PC-9 (cell line): ENCODE data around the gene HLA-DQB2.

Source experiments
- EZH2 ChIP-seq: fragments of 200-600 bp; sonication (generic); IDR thresholded peaks from 2 replicates; pipeline ENCODE4 v1.8.0; 2017; ENCODE audit warnings: antibody characterized with exemption, low read depth
- TF ChIP-seq, protein P1 (sequence below): fragments of 200-600 bp; sonication (generic); conservative IDR thresholded peaks from 2 replicates; pipeline ENCODE4 v1.6.1; 2017; ENCODE audit warnings: mixed run types, antibody characterized with exemption, mild to moderate bottlenecking, moderate library complexity

DNA sequence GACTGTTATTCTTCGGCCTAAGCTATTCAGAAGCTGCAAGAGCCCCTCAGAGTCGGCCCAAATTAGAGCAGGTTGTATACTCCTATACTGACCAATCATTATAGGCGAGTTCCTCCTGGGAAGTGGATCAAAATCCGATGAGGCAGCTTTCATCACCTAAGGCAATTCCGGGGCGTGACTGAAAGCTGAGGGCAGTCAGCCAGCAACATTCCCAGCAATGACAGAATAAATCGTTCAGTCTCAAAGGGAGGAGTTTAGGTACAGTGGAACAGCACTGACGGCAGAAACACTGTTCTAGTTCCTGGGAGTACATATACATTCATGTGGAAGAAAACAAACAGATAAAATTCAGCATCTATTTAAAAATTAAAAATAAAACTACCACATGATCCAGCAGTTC is 10.8 kb downstream of the HLA-DQB2 start:
- TF ChIP-seq, protein P1, sequence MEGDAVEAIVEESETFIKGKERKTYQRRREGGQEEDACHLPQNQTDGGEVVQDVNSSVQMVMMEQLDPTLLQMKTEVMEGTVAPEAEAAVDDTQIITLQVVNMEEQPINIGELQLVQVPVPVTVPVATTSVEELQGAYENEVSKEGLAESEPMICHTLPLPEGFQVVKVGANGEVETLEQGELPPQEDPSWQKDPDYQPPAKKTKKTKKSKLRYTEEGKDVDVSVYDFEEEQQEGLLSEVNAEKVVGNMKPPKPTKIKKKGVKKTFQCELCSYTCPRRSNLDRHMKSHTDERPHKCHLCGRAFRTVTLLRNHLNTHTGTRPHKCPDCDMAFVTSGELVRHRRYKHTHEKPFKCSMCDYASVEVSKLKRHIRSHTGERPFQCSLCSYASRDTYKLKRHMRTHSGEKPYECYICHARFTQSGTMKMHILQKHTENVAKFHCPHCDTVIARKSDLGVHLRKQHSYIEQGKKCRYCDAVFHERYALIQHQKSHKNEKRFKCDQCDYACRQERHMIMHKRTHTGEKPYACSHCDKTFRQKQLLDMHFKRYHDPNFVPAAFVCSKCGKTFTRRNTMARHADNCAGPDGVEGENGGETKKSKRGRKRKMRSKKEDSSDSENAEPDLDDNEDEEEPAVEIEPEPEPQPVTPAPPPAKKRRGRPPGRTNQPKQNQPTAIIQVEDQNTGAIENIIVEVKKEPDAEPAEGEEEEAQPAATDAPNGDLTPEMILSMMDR: no peak
- no peak for TF ChIP-seq EZH2
